ENCODE measurements around the gene CPVL.
"Not testable (repeated sequence)": the region's sequence is repeated elsewhere in the genome, so short reads cannot be mapped to it uniquely, and the experiment has no call there.

Gene CPVL

GRCh38 chr7:29116361-29117200 is 29.8 kb downstream of the CPVL start:
- no peak for DNase-seq

- DNase-seq: no peak
Measured at GRCh38 chr7:29115753-29116152, 30.6 kb downstream of the CPVL start.

- no peak for DNase-seq
Measured at GRCh38 chr7:29115130-29115687, 31.1 kb downstream of the CPVL start.

- DNase-seq: not testable (repeated sequence)
Measured at GRCh38 chr7:29114266-29114665, 32.1 kb downstream of the CPVL start.

- no peak for DNase-seq
Measured at GRCh38 chr7:29113384-29114102, 32.8 kb downstream of the CPVL start.

GRCh38 chr7:29112721-29113120 is 33.6 kb downstream of the CPVL start:
- DNase-seq: no peak

GRCh38 chr7:29109899-29110298 is 36.4 kb downstream of the CPVL start:
- DNase-seq: no peak

GRCh38 chr7:29109358-29109757 is 37.0 kb downstream of the CPVL start:
- no peak for DNase-seq

- DNase-seq: no peak
Measured at GRCh38 chr7:29107056-29107455, 39.3 kb downstream of the CPVL start.

- DNase-seq: no peak
Measured at GRCh38 chr7:29106669-29106988, 39.7 kb downstream of the CPVL start.

- DNase-seq: no peak
Measured at GRCh38 chr7:29105752-29106668, 40.3 kb downstream of the CPVL start.

GRCh38 chr7:29105191-29105590 is 41.1 kb downstream of the CPVL start:
- DNase-seq: no peak

- peak; percentile 36 for DNase-seq
Measured at GRCh38 chr7:29102558-29103151, 43.7 kb downstream of the CPVL start.

GRCh38 chr7:29100924-29101323 is 45.4 kb downstream of the CPVL start:
- DNase-seq: no peak

- DNase-seq: no peak
Measured at GRCh38 chr7:29099896-29100847, 46.2 kb downstream of the CPVL start.

- DNase-seq: no peak
Measured at GRCh38 chr7:29096446-29096730, 49.9 kb downstream of the CPVL start.

- no peak for DNase-seq
Measured at GRCh38 chr7:29095631-29096445, 50.5 kb downstream of the CPVL start.

- DNase-seq: not testable (repeated sequence)
Measured at GRCh38 chr7:29093091-29093490, 53.2 kb downstream of the CPVL start.

GRCh38 chr7:29091715-29092114 is 54.6 kb downstream of the CPVL start:
- DNase-seq: no peak

GRCh38 chr7:29090836-29091601 is 55.3 kb downstream of the CPVL start:
- DNase-seq: no peak

Data from activated T-cell treated with anti-CD3 and anti-CD28 coated beads, Interleukin-2, amount 50 U/mL, for 1 hour (primary cell).